MM.1S (cell line): ENCODE data around the gene CASQ1.

Experiments
- DNase-seq: peaks from one replicate; pipeline ENCODE4 v3.0.0-alpha.2; 2015
- H2AFZ ChIP-seq: fragments of 300-600 bp; sonication (generic); 2 replicates; pipeline ENCODE4 v1.6.0; 2016; ENCODE audit warnings: antibody characterized with exemption, low read length
- H3F3A ChIP-seq: fragments of 300-600 bp; sonication (generic); 2 replicates; pipeline ENCODE4 v1.6.1; 2016; ENCODE audit warnings: mild to moderate bottlenecking, antibody characterized with exemption, low read length, moderate library complexity, mixed read lengths; ENCODE audit not compliant: insufficient read depth
- H3K27ac ChIP-seq: fragments of 300-600 bp; sonication (generic); 2 replicates; pipeline ENCODE4 v1.5.1; 2016; ENCODE audit warnings: mild to moderate bottlenecking, low read length
- H3K27me3 ChIP-seq: fragments of 300-600 bp; sonication (generic); replicated peaks from 2 replicates; pipeline ENCODE4 v1.6.0; 2016; ENCODE audit warnings: low read length; ENCODE audit not compliant: insufficient read depth
- H3K36me3 ChIP-seq: fragments of 300-600 bp; sonication (generic); replicated peaks from 2 replicates; pipeline ENCODE4 v1.6.1; 2016; ENCODE audit warnings: mild to moderate bottlenecking, low read length, mixed read lengths; ENCODE audit not compliant: insufficient read depth
- H3K4me1 ChIP-seq: fragments of 300-600 bp; sonication (generic); 2 replicates; pipeline ENCODE4 v1.6.1; 2016; ENCODE audit warnings: low read length, mixed read lengths
- H3K4me2 ChIP-seq: fragments of 300-600 bp; sonication (generic); 2 replicates; pipeline ENCODE4 v1.6.0; 2016; ENCODE audit warnings: low read depth, low read length
- H3K4me3 ChIP-seq: fragments of 300-600 bp; sonication (generic); 2 replicates; pipeline ENCODE4 v1.5.1; 2016; ENCODE audit warnings: low read length, mixed read lengths
- H3K79me2 ChIP-seq: fragments of 300-600 bp; sonication (generic); 2 replicates; pipeline ENCODE4 v1.6.1; 2016; ENCODE audit warnings: mixed run types, low read length, mixed read lengths
- H3K9ac ChIP-seq: fragments of 300-600 bp; sonication (generic); 2 replicates; pipeline ENCODE4 v1.6.1; 2016; ENCODE audit warnings: low read length, mixed read lengths
- H3K9me2 ChIP-seq: fragments of 300-600 bp; sonication (generic); replicated peaks from 2 replicates; pipeline ENCODE4 v1.6.1; 2016; ENCODE audit warnings: mild to moderate bottlenecking, low read length, mixed read lengths; ENCODE audit not compliant: insufficient read depth
- H3K9me3 ChIP-seq: fragments of 300-600 bp; sonication (generic); replicated peaks from 2 replicates; pipeline ENCODE4 v1.6.1; 2016; ENCODE audit warnings: mild to moderate bottlenecking, low read length, mixed read lengths; ENCODE audit not compliant: insufficient read depth
- H4K20me1 ChIP-seq: fragments of 300-600 bp; sonication (generic); 2 replicates; pipeline ENCODE4 v1.6.1; 2016; ENCODE audit warnings: mild to moderate bottlenecking, low read length, moderate library complexity, mixed read lengths; ENCODE audit not compliant: insufficient read depth
- CTCF ChIP-seq: fragments of 300-600 bp; sonication (generic); IDR thresholded peaks from 2 replicates; pipeline ENCODE4 v1.5.1; 2016; ENCODE audit warnings: antibody characterized with exemption, low read length, mixed read lengths
- EZH2 ChIP-seq: fragments of 300-600 bp; sonication (generic); optimal IDR thresholded peaks from 2 replicates; pipeline ENCODE3; 2017; ENCODE audit warnings: low read depth, mild to moderate bottlenecking, antibody characterized with exemption, low read length, mixed read lengths
- EZH2phosphoT487 ChIP-seq: fragments of 300-600 bp; sonication (generic); IDR thresholded peaks from 2 replicates; pipeline ENCODE4 v1.6.1; 2018; ENCODE audit warnings: antibody characterized with exemption, low read length

CASQ1 gene

GRCh38 chr1:160251011-160251410, 60.6 kb downstream of the CASQ1 start:
- no peaks in the 10 kb centered on the region for H3K27me3 ChIP-seq
- no peak for DNase-seq
- no peak overlapping the region for H3K27ac ChIP-seq
- no peaks in the 10 kb centered on the region for H4K20me1 ChIP-seq
- no peaks in the 10 kb centered on the region for H3K4me1 ChIP-seq
- H3K79me2 ChIP-seq: peaks cover 76% of the 10 kb centered on the region
- no peaks in the 10 kb centered on the region for H3K9me2 ChIP-seq
- no peak overlapping the region for H3K4me3 ChIP-seq
- no peaks in the 10 kb centered on the region for H3F3A ChIP-seq
- no peaks in the 10 kb centered on the region for H3K9me3 ChIP-seq
- no peak overlapping the region for H3K4me2 ChIP-seq
- no peak overlapping the region for H3K9ac ChIP-seq
- H3K36me3 ChIP-seq: peaks cover 5% of the 10 kb centered on the region; the same call in 1 of the 2 replicates
- H2AFZ ChIP-seq: no peak overlapping the region
- no peak for TF ChIP-seq CTCF
- TF ChIP-seq EZH2: no peak
- TF ChIP-seq EZH2phosphoT487: no peak
